IgD-negative memory B cell (primary cell): ENCODE results near the gene SIK3. TPM values are rescaled to one million over a fixed set of nuclear protein-coding genes. Genes with fewer than 3 reads are reported as not detected.

ENCODE experiments used
- H3K27ac Mint-ChIP-seq, 3 donors: one replicate each; pipeline ENCODE4 v1.8.0; 2020 to 2022; ENCODE audit warnings: mild to moderate bottlenecking in 3 of 3, mixed read lengths in 3 of 3, moderate library complexity in 1 of 3
- H3K27me3 Mint-ChIP-seq: one replicate; pipeline ENCODE4 v1.8.0; 2021; ENCODE audit warnings: mixed read lengths
- H3K36me3 Mint-ChIP-seq: one replicate; pipeline ENCODE4 v1.8.0; 2020; ENCODE audit warnings: mild to moderate bottlenecking, mixed read lengths
- H3K4me1 Mint-ChIP-seq, 3 donors: one replicate each; pipeline ENCODE4 v1.8.0; 2020 to 2022; ENCODE audit warnings: mixed read lengths in 3 of 3, mild to moderate bottlenecking in 1 of 3
- H3K4me3 Mint-ChIP-seq, 4 donors: one replicate each; pipeline ENCODE4 v1.8.0; 2020 to 2022; ENCODE audit warnings: mild to moderate bottlenecking in 4 of 4, mixed read lengths in 4 of 4, moderate library complexity in 3 of 4
- H3K9me3 Mint-ChIP-seq, 3 donors: one replicate each; pipeline ENCODE4 v1.8.0; 2020 to 2021; ENCODE audit warnings: mixed read lengths in 3 of 3, mild to moderate bottlenecking in 1 of 3
- polyA plus RNA-seq: library from polyadenylated mRNA; unstranded; fragments of 300-500 nt; fragmentation: Illumina TruSeq; gene quantifications from one replicate; pipeline ENCODE4 v1.2.3, GENCODE V29; 2021

Gene SIK3
- polyA plus RNA-seq, 1 donor from 2014 or later = 25.1 TPM

GRCh38 chr11:116980136-116980793, 118.0 kb downstream of the SIK3 start:
- H3K27ac Mint-ChIP-seq = peak overlapping the region; percentile 85 to 97 (median 95)
- no peaks in the 10 kb centered on the region for H3K27me3 Mint-ChIP-seq
- H3K36me3 Mint-ChIP-seq = peaks cover 8% of the 10 kb centered on the region
- H3K4me3 Mint-ChIP-seq = peak overlapping the region; percentile 56 to 94 (median 83)
- no peaks in the 10 kb centered on the region for H3K9me3 Mint-ChIP-seq
- H3K4me1 Mint-ChIP-seq = peaks cover 27 to 53% (median 34%) of the 10 kb centered on the region in 3 donors

DNA sequence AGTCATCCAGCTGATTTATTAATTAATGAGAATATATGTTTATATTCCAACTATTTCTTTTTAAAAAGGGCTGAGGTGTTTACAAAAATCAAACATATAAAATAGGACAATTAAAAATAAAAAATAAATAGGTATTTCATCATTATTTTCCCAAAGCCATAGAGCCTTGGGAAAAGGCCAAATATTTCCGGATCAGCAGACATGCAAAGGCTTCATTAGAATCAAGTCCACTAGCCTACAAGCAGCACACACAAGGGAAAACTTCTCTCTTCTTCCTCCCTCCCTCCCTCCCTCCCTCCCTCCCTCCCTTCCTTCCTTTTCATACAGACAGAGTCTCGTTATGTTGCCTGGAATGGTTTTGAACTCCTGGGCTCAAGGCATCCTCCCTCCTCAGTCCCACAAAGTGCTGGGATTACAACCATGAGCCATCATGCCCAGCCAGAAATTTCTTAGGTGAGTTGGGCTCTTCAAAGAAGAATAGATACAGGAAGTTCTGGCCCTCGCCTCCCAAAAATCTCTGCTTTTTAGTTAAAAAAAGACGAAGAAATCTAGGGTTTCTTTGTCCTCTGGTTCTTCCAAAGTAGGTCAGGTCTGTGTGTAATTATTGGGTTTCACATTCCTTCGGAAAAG, 121.2 kb downstream of the SIK3 start:
- peaks cover 30 to 53% (median 34%) of the 10 kb centered on the region in 3 donors for H3K4me1 Mint-ChIP-seq
- peak overlapping the region in 1 of 3 donors; percentile 83 for H3K27ac Mint-ChIP-seq
- H3K9me3 Mint-ChIP-seq = no peaks in the 10 kb centered on the region
- no peak overlapping the region for H3K4me3 Mint-ChIP-seq
- H3K27me3 Mint-ChIP-seq = no peaks in the 10 kb centered on the region
- peaks cover 8% of the 10 kb centered on the region for H3K36me3 Mint-ChIP-seq

DNA sequence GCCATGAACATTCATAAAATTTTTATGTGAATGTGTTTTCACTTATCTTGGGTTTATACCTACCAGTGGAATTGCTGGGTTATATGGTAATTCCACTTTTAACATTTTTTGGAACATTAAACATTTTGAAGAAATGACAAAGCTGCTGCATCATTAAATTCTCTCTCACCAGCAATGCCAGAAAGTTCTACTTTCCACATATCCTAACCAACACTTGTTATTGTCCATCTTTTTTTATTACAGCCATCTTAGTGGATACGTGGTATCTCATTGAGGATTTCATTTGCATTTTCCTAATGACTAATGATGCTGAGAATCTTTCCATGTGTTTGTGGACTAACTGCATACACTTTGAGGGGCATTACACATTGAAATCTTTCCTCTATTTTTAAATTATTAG, 122.6 kb downstream of the SIK3 start:
- Mint-ChIP-seq H3K4me3 (no peak overlapping the region), H3K9me3 (no peaks in the 10 kb centered on the region), H3K27me3 (no peaks in the 10 kb centered on the region), H3K36me3 (peaks cover 8% of the 10 kb centered on the region), H3K4me1 (peaks cover 24 to 45% (median 28%) of the 10 kb centered on the region in 3 donors), H3K27ac (no peak overlapping the region)

- peaks cover 23 to 37% (median 31%) of the 10 kb centered on the region in 3 donors for H3K4me1 Mint-ChIP-seq
- H3K27ac Mint-ChIP-seq = peak overlapping the region in 1 of 3 donors; percentile 31
- H3K27me3 Mint-ChIP-seq = no peaks in the 10 kb centered on the region
- no peaks in the 10 kb centered on the region for H3K9me3 Mint-ChIP-seq
- H3K4me3 Mint-ChIP-seq = no peak overlapping the region
- H3K36me3 Mint-ChIP-seq = peaks cover 2% of the 10 kb centered on the region
These were observed 125.0 kb downstream of the SIK3 start for GRCh38 chr11:116973270-116973669.

GRCh38 chr11:116972691-116973090, 125.5 kb downstream of the SIK3 start:
- Mint-ChIP-seq H3K27ac (peak overlapping the region in 1 of 3 donors; percentile 16), H3K36me3 (no peaks in the 10 kb centered on the region), H3K4me3 (no peak overlapping the region), H3K4me1 (peaks cover 23 to 38% (median 31%) of the 10 kb centered on the region in 3 donors), H3K9me3 (no peaks in the 10 kb centered on the region), H3K27me3 (no peaks in the 10 kb centered on the region)

DNA sequence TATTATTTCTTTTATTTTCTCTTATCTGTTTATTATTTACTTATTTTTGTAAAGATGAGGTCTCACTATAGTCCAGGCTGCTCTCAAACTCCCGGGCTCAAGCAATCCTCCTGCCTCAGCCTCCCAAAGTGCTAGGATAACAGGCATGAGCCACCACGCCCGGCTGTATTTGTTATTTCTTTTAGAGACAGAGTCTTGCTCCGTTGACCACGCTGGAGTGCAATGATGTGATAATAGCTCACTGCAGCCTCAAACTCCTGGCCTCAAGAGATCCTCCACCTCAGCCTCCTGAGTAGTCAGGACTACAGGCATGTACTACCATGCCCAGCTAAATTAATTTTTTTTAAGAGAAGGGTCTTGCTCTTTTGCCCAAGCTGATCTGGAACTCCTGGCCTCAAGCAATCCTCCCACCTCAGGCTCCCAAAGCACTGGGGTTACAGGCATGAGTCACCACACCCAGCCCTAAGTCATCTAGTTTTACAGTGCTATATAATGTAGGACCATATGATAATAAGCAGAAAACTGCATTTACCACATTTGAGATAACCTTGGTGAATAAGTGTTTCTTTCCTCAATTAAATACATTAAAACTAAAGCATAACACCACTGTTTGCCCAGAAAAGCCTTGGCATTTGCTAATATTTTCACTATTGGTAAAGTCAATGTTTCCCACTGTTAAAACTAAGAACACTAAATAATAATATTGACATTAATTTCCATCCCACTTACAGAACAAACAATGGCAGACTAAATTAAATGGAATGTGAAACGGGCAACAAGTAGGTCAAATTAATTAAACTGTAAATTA, 127.5 kb downstream of the SIK3 start:
- Mint-ChIP-seq H3K27ac (no peak overlapping the region), H3K4me1 (peaks cover 19 to 33% (median 31%) of the 10 kb centered on the region in 3 donors), H3K4me3 (no peak overlapping the region), H3K36me3 (no peaks in the 10 kb centered on the region), H3K9me3 (no peaks in the 10 kb centered on the region), H3K27me3 (no peaks in the 10 kb centered on the region)

GRCh38 chr11:116969694-116970093, 128.5 kb downstream of the SIK3 start:
- H3K9me3 Mint-ChIP-seq = no peaks in the 10 kb centered on the region
- H3K27ac Mint-ChIP-seq = peak overlapping the region in 1 of 3 donors; percentile 76
- peak overlapping the region in 2 of 4 donors; percentile 51 to 59 for H3K4me3 Mint-ChIP-seq
- no peaks in the 10 kb centered on the region for H3K27me3 Mint-ChIP-seq
- no peaks in the 10 kb centered on the region for H3K36me3 Mint-ChIP-seq
- peaks cover 20 to 35% (median 31%) of the 10 kb centered on the region in 3 donors for H3K4me1 Mint-ChIP-seq

GRCh38 chr11:116964269-116964668, 134.0 kb downstream of the SIK3 start:
- Mint-ChIP-seq H3K4me1 (peaks cover 22 to 31% (median 26%) of the 10 kb centered on the region in 3 donors), H3K27me3 (no peaks in the 10 kb centered on the region), H3K4me3 (no peak overlapping the region), H3K36me3 (no peaks in the 10 kb centered on the region), H3K27ac (no peak overlapping the region), H3K9me3 (no peaks in the 10 kb centered on the region)

GRCh38 chr11:116963813-116964212, 134.4 kb downstream of the SIK3 start:
- Mint-ChIP-seq H3K27ac (no peak overlapping the region), H3K4me1 (peaks cover 21 to 31% (median 25%) of the 10 kb centered on the region in 3 donors), H3K4me3 (no peak overlapping the region), H3K27me3 (no peaks in the 10 kb centered on the region), H3K9me3 (no peaks in the 10 kb centered on the region), H3K36me3 (no peaks in the 10 kb centered on the region)

DNA sequence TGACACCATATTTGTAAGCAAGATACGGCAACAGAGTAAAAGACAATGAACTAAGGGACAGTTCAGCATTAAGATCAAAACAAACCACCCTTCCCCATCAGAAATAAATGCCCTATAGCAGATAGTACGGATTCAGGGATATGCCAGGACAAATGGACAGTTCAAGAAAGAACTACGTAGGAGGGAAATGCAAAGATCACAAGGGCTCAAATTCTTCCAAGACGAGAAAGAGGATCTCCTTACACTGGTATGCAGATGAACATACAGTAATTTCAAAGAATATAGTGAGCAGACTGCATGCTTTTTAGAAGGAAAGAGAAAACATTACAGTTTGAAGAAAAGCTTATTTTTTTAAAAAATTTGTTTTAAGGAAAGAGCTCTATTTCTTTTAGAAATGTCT, 136.1 kb downstream of the SIK3 start:
- H3K27ac Mint-ChIP-seq = peak overlapping the region in 2 of 3 donors; percentile 14 to 74
- H3K36me3 Mint-ChIP-seq = no peaks in the 10 kb centered on the region
- H3K27me3 Mint-ChIP-seq = no peaks in the 10 kb centered on the region
- peaks cover 33 to 38% (median 33%) of the 10 kb centered on the region in 3 donors for H3K4me1 Mint-ChIP-seq
- H3K4me3 Mint-ChIP-seq = no peak overlapping the region
- H3K9me3 Mint-ChIP-seq = no peaks in the 10 kb centered on the region

DNA sequence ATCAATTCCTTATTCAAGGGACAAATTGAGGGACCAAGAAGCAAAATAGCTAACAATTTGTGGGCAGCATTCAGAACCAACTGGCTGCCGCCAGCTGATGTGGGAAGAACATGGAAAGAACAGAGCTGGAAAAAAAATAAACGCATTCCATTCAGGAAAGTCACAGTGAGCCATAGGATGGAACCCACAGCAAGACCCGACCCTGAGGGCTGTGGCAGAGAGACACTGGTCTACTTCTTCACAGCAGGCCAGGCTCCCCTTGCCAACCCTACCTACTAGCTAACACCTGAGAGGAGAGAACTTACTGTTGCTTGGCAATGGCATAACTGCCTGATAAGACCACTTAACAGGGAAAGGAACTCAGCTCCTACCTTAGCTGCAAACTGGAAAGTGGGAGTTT, 137.3 kb downstream of the SIK3 start:
- Mint-ChIP-seq H3K9me3 (no peaks in the 10 kb centered on the region), H3K27ac (peak overlapping the region in 1 of 3 donors; percentile 55), H3K36me3 (peaks cover 2% of the 10 kb centered on the region), H3K4me1 (peaks cover 39 to 47% (median 43%) of the 10 kb centered on the region in 3 donors), H3K4me3 (peak overlapping the region in 1 of 4 donors; percentile 63), H3K27me3 (no peaks in the 10 kb centered on the region)

GRCh38 chr11:116958246-116958645, 140.0 kb downstream of the SIK3 start:
- H3K27ac Mint-ChIP-seq = peak overlapping the region; percentile 4 to 36 (median 10)
- no peaks in the 10 kb centered on the region for H3K27me3 Mint-ChIP-seq
- H3K4me1 Mint-ChIP-seq = peaks cover 41 to 48% (median 46%) of the 10 kb centered on the region in 3 donors
- H3K9me3 Mint-ChIP-seq = no peaks in the 10 kb centered on the region
- H3K4me3 Mint-ChIP-seq = no peak overlapping the region
- H3K36me3 Mint-ChIP-seq = peaks cover 6% of the 10 kb centered on the region

DNA sequence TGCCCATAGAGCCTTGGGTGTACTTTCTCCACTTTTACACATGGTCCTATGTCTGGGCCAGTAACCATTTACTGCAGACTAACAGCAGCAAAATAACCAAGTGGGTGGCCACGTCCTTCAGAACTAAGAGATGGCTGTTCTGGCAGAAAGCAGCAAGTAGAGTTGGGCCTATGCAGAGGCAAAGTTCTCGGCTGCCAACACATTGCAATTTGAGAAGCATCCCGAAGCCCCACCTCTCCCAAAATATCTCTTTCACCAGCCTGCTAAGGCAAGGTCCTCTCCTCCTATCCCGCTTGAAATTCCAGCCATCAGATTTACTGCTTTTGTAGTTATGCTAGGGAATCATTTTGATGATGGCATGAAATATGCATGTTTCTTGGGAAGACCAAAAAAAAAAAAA, 142.3 kb downstream of the SIK3 start:
- H3K9me3 Mint-ChIP-seq = no peaks in the 10 kb centered on the region
- H3K36me3 Mint-ChIP-seq = peaks cover 6% of the 10 kb centered on the region
- no peaks in the 10 kb centered on the region for H3K27me3 Mint-ChIP-seq
- peaks cover 32 to 42% (median 40%) of the 10 kb centered on the region in 3 donors for H3K4me1 Mint-ChIP-seq
- peak overlapping the region; percentile 19 to 80 (median 51) for H3K27ac Mint-ChIP-seq
- H3K4me3 Mint-ChIP-seq = no peak overlapping the region

GRCh38 chr11:116955548-116955947, 142.7 kb downstream of the SIK3 start:
- Mint-ChIP-seq H3K4me3 (no peak overlapping the region), H3K27ac (no peak overlapping the region), H3K36me3 (peaks cover 6% of the 10 kb centered on the region), H3K4me1 (peaks cover 28 to 40% (median 40%) of the 10 kb centered on the region in 3 donors), H3K9me3 (no peaks in the 10 kb centered on the region), H3K27me3 (no peaks in the 10 kb centered on the region)
